Fibroblast of villous mesenchyme (primary cell): ENCODE results near the gene NDUFB8. TPM values are rescaled to one million over a fixed set of nuclear protein-coding genes. Genes with fewer than 3 reads are reported as not detected.
"Not testable (repeated sequence)": the region's sequence is repeated elsewhere in the genome, so short reads cannot be mapped to it uniquely, and the experiment has no call there.

Experiments used
- DNase-seq: peaks from one replicate; pipeline ENCODE4 v3.0.0-alpha.2; 2010; ENCODE audit warnings: low read depth
- H3K4me3 ChIP-seq: 2 replicates; pipeline ENCODE4 v1.5.1; 2011; ENCODE audit warnings: low read depth, mild to moderate bottlenecking, low read length
- total RNA-seq: library from RNA; depleted of rRNA; stranded (reverse); fragments of >200 nt; gene quantifications from 2 replicates; pipeline ENCODE4 v1.2.3, GENCODE V29; 2012
- TF ChIP-seq, protein P1 (sequence below): IDR thresholded peaks from 2 replicates; pipeline ENCODE4 v1.5.1; 2012; ENCODE audit warnings: low read depth, mild to moderate bottlenecking, low read length; ENCODE audit not compliant: insufficient read depth

Gene NDUFB8
- total RNA-seq = 109 and 162 TPM in 2 replicates

DNA sequence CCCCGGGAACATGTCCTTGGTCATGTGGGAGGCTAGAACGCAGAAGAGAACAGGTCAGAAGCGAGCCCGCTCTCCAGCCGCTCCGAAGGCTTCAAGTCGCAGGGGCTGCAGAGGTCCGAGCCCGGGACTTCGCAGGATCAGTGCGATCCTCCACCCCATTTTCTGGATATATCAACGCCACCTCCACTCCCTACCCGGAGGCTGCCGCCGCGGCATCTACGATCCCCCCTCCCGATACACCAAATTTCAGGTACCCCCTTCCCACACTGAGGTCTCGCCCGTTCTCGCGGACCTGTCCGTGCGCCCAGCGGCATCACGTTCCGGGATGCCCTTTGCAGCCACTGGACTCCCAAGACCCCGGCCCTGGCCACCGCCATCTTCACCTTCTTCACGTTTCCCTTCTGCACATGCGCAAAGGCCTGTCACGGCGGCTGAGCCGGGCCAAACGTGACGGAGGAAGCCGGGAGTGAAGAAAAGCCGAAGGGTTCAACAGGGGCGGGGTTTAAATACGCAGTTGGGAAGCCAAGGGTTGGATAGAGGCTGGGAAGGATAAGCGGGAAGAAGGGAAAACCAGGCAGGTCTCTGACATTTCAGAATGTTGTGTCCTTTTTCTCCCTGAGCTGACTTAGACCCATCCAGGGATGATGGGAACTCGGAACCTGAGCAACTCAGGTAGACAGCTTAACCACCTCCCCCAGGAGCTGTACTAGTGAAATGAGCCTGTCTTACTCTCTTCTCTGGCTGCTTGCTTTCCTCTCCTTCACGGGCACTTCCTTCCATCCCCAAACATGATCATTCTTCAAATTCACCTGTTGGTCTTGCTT lies at the start of gene NDUFB8:
Gene NDUFB8 (minus strand): TSS at position 397 of the 824 bp plus-strand sequence. CDS start 20 bp downstream, at position 377.
- TF ChIP-seq, protein P1, sequence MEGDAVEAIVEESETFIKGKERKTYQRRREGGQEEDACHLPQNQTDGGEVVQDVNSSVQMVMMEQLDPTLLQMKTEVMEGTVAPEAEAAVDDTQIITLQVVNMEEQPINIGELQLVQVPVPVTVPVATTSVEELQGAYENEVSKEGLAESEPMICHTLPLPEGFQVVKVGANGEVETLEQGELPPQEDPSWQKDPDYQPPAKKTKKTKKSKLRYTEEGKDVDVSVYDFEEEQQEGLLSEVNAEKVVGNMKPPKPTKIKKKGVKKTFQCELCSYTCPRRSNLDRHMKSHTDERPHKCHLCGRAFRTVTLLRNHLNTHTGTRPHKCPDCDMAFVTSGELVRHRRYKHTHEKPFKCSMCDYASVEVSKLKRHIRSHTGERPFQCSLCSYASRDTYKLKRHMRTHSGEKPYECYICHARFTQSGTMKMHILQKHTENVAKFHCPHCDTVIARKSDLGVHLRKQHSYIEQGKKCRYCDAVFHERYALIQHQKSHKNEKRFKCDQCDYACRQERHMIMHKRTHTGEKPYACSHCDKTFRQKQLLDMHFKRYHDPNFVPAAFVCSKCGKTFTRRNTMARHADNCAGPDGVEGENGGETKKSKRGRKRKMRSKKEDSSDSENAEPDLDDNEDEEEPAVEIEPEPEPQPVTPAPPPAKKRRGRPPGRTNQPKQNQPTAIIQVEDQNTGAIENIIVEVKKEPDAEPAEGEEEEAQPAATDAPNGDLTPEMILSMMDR = no peak
- H3K4me3 ChIP-seq = peak within 1 kb of the TSS; percentile 99
- DNase-seq = peak; percentile 77

DNA sequence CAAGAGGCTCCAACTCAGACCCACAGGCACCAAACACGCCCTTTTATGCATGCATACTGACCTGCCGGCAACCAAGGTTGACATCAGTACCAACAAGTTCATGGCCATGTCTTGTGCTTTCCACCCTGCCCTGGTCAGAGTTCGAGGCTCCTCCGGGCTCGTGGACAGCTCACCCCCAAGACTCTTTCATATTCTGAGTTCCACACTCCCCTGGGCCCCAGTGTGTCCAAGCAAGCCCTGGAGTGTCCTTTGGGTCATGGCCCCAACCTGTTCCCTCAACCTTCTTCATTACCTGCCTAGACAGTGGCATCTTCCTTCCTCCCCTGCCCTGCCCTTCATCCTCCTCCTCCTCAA lies 46.6 kb upstream of the NDUFB8 start:
- DNase-seq = no peak
- H3K4me3 ChIP-seq = no peak overlapping the region
- TF ChIP-seq, protein P1 = no peak

DNA sequence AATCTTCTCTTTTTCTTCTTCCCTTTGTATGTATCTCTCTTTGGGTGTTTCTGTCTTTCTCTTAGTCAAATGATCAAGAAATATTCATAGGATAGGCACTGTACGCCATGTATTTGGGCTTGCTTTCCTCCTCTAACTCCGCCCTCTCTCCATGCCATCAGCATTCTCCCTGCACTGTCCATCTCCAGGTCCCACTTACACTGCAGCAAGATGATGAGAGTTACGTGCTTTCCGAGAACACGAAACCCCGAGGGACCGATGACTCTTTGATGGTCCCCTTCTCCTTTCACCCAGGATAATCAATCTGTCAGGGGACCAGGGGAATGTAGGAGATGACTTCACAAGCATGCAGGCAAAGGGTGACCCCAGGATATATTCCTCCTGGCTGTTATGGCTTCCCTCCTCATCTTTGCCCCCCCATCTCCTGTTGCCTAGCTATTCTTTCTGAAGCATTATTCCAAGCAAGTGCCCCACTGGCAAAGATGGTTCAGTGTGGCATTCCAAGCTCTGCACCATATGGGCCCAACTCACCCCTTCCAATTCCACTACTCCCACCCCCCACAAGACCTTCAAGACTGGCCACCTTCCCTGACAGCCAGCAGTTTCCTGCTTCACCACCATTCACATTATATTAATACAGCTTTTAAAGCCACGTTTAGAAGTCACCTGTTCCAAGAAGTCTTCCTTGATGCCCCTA lies 46.1 kb upstream of the NDUFB8 start:
- DNase-seq = no peak
- TF ChIP-seq, protein P1 = no peak
- no peak overlapping the region for H3K4me3 ChIP-seq

DNA sequence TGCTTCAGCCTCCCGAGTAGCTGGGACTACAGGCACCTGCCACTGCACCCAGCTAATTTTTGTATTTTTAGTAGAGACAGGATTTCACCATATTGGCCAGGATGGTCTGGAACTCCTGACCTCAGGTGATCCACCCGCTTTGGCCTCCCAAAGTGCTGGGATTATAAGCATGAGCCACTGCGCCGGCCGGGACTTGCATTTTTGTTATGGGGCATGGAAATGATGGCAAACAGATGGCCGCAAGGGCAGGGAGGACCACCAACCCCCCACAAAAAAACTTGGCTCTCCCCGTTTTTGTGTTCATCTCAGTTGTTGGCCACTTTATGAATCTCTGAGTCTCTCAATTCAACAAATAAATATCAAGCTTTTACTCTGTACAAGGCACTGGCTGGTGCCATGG lies 45.5 kb upstream of the NDUFB8 start:
- not testable (repeated sequence) for H3K4me3 ChIP-seq, DNase-seq

DNA sequence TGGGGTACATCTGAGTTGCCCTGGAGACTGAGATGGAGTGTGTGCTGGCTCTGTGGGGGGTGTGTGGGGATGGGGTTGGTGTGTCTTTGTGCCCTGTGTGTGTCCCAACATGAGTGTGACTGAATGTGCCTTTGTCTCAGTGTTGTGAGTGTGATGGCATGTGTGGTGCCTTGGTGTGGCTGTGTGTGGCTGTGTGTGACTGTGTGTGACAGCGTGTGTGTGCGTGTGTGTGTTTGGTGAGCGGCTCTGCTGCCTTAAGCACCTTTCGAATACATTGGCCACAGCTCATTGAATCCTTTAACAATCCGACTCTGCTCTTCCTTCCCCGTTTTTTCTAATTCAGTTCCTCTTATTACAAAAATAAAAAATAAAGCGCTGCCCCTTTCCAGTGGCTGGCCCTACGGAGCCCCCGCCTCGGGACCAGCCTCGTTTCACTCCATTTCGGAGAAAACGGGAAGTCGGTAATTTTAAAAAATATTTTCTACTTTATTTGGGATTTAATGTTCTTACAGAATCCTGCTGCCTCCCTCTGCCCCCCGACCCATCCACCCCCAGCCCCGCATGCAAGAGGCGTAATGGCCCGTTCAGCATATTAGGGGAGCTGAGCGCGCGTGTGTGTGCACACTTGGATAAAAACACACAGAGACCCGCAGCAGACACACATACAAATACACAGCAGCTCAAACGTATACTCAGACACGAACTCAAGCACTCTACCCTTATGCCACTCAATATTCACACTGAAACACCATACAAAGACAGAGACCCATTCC lies 41.6 kb upstream of the NDUFB8 start:
- TF ChIP-seq, protein P1 = no peak
- H3K4me3 ChIP-seq = no peak overlapping the region

DNA sequence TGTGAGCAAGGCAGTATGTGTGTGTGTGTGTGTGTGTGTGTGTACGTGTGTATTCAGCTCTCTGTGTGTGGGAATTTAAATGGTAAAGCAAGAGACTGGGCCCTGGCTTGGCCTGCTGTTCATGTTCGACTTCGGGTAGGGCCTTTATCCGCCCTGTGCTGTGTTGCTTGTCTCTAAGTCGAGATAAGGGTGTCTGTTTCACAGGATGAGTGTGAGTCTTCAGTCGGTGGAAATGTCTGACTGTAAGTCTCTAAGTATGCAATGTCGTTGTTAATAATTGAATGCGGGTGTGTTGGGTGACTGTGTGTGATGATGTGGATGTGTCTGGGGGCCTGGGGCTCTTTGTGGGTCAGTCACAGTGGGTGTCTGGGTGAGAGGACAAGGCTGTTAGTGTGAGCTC lies 40.8 kb upstream of the NDUFB8 start:
- H3K4me3 ChIP-seq = no peak overlapping the region
- DNase-seq = no peak
- TF ChIP-seq, protein P1 = no peak

More for the DNA sequence above, 41.6 kb upstream of the NDUFB8 start:
- no peak for DNase-seq
